ENCODE results near the gene PRTN3.
"Not testable (repeated sequence)": the region's sequence is repeated elsewhere in the genome, so short reads cannot be mapped to it uniquely, and the experiment has no call there.

The PRTN3 gene

GRCh38 chr19:884420-885211, 43.8 kb downstream of the PRTN3 start:
- DNase-seq, result no peak

- no peak for DNase-seq
Measured at GRCh38 chr19:885536-886224, 44.9 kb downstream of the PRTN3 start.

DNA sequence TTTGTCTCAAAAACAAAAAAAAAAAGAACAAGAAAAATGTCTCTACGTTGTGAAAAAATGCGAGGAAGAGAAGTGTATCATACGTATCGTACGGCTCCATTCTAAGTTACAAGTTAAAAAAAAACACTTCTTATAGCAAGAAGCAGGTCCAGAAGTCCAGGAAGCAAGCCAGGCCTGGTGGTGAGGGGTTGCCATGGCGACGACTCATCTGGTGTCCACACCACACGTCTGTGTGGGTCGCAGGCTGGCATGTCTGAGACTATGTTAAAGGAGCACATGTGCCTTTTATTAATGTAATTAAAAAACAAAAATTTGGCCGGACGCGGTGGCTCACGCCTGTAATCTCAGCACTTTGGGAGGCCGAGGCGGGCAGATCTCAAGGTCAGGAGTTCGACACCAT, 46.3 kb downstream of the PRTN3 start:
- no peak for DNase-seq

- no peak for DNase-seq
Measured at GRCh38 chr19:887599-887998, 46.8 kb downstream of the PRTN3 start.

- peak in 1 of 2 donors; percentile 66 for DNase-seq
Measured at GRCh38 chr19:888581-889385, 48.0 kb downstream of the PRTN3 start.

GRCh38 chr19:889662-890295, 49.0 kb downstream of the PRTN3 start:
- no peak for DNase-seq

- DNase-seq, result no peak
Measured at GRCh38 chr19:890831-891230, 50.0 kb downstream of the PRTN3 start.

GRCh38 chr19:891421-892200, 50.8 kb downstream of the PRTN3 start:
- DNase-seq, result not testable (repeated sequence)

DNA sequence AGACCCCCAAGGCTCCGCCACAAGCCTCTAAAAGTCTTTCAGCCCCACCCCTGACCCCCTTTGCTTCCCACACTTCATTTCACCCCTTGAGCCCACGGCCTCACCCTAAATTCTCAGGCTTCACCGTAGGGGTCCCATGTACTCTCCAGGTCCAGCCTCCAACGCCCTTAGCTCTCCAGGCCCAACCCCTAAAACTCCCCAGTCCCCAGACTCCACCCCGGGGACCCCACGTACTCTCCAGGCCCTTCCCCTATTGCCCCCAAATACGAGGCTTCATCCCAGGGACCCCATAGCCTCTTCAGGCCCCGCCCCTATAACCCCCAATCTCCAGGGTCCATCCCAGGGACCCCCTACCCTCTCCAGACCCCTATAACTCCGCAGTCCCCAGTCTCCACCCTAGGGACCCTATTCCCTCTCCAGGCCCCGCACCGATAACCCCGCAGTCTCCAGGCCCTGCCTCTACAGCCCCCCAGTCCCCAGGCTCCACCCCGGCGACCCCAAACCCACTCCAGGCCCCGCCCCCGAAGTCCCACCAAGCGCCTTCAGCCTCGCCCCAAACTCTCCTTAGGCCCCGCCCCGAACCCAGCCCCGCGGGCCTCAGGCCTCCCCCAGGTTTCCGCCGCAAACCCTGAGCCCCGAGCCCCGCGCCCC, 51.6 kb downstream of the PRTN3 start:
- no peak for DNase-seq

DNA sequence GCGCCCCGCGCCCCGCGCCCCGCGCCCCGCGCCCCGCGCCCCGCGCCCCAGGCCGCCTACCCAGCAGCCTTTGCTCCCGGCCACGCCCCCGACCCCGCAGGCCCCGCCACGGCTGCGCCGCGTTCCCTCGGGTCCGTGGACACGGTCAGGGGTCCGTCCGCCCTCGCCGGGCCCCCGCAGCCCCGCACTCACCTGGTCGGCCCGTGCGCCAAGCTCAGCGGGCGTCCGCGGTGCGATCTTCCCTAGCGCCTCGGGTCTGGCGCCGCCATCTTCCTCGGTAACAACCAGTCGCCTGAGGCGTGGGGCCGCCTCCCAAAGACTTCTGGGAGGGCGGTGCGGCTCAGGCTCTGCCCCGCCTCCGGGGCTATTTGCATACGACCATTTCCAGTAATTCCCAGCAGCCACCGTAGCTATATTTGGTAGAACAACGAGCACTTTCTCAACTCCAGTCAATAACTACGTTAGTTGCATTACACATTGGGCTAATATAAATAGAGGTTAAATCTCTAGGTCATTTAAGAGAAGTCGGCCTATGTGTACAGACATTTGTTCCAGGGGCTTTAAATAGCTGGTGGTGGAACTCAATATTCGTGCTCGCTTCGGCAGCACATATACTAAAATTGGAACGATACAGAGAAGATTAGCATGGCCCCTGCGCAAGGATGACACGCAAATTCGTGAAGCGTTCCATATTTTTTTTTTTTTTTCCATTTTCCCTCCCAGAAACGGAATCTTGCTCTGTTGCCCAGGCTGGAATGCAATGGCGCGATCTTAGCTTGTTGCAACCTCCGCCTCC, 52.3 kb downstream of the PRTN3 start, which contains the start of the genes MED16 and RNU6-9:
TSS of gene MED16 (minus strand) at position 294 of the 796 bp plus-strand sequence. CDS start 2,056 bp downstream, outside the sequence.
TSS of gene RNU6-9 (plus strand) at position 591 of the 796 bp plus-strand sequence.
- peak; percentile 92 to 94 for DNase-seq

DNA sequence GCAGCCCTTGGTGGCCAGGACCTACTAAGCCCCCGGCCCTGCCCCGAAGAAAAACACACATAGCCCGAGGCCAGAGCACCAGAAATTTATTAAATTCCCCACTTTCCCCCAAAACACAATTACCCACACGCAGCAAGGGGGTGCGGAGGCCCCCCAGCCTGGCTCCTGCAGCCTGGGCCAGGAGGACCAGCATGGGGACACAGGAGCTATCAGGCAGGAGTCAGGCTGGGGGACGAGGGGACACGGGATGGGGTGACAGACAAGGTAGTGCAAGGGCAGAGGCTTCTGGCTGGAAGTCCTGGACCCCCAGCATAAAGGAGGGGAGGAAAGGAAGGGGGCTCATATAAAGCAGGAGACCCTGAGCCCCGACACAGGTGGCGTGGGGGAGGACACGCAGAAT, 55.6 kb downstream of the PRTN3 start:
- DNase-seq, result no peak

GRCh38 chr19:896999-897398, 56.2 kb downstream of the PRTN3 start:
- DNase-seq, result no peak

DNA sequence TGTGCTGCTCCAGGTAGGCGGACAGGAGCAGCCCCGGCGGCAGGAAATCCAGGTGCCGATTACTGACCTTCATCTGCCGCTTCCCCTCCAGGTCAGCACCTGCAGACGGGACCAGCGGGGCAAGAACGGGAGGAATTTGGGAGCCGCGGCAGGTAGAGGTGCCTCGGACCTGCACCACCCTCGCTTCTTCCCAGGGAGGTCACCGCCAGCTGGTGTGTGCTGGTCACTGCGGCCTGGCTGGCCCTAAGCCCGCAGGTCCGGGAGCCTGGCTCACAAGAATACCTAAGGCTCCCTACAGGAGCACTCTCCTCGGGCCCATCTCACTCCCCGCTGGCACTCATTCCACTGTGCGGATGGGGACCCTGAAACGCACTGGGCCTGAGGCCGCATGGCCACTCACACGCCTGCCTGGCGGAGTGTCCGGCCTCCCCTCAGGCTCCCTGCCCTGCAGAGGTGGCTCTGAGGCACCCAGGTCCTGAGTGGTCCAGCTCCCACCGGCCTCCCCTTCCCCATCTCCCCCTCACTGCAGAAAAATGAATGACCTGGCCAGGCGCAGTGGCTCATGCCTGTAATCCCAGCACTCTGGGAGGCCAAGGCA, 56.7 kb downstream of the PRTN3 start:
- no peak for DNase-seq

Data from CD4-positive, alpha-beta T cell treated with Interferon alpha-2 for 1 hour (primary cell).